G401 (cell line): ENCODE data around the gene WDFY3. TPM values are rescaled to one million over a fixed set of nuclear protein-coding genes. Genes with fewer than 3 reads are reported as not detected.
A peak's percentile ranks its signal among the peaks of the same experiment; 100 is the strongest.
"Not testable (repeated sequence)": the region's sequence is repeated elsewhere in the genome, so short reads cannot be mapped to it uniquely, and the experiment has no call there.

Experiments used
- DNase-seq: peaks from one replicate; pipeline ENCODE4 v3.0.0-alpha.2; 2015; ENCODE audit warnings: low spot score
- in situ Hi-C: cut with HindIII; loops from 2 replicates; pipeline ENCODE4 v1.10.0; 2016; ENCODE audit warnings: low sequenced_read_pairs, mixed read lengths
- total RNA-seq: library from RNA; depleted of rRNA; stranded (reverse); fragments of >200 nt; shearing (Covaris generic); gene quantifications from 2 replicates; pipeline ENCODE4 v1.2.3, GENCODE V29; 2014

WDFY3 gene
- total RNA-seq, 1 experiment from 2014 or later: 38.0 TPM

DNA sequence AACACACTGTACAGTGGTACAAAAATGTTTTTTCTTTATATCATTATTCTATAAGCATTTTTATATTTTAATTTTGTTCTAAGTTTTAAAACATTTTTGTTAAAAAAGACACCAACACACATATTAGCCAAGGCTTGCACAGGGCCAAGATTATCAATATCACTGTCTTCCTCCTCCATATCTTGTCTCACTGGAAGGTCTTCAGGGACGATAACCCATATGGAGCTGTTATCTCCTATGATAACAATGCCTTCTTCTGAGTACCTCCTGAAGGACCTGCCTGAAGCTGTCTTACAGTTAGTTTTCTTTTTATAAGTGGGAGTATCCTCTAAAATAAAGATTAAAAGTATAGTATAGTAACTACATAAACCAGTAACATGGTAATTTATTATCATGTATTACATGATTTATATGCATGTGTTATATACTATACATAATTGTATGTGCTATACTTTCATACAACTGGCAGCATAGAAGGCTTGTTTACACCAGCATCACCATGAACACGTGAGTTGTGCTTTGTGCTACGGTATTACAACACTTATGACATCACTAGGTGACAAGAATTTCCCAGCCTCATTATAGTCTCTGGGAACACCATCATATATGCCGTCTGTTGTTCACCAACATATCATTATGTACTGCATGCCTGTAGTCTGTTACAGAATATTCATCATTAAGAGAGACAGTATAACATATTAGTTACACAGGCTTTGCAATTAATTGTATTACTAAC lies 90.7 kb downstream of the WDFY3 start:
- DNase-seq: no peak
- in situ Hi-C loops: no loop called here

- DNase-seq: no peak
- in situ Hi-C loops: no loop called here
Measured at GRCh38 chr4:84874619-84875018, 91.9 kb downstream of the WDFY3 start.

GRCh38 chr4:84870398-84871163 lies 95.9 kb downstream of the WDFY3 start:
- DNase-seq: no peak
- in situ Hi-C loops: no loop called here

DNA sequence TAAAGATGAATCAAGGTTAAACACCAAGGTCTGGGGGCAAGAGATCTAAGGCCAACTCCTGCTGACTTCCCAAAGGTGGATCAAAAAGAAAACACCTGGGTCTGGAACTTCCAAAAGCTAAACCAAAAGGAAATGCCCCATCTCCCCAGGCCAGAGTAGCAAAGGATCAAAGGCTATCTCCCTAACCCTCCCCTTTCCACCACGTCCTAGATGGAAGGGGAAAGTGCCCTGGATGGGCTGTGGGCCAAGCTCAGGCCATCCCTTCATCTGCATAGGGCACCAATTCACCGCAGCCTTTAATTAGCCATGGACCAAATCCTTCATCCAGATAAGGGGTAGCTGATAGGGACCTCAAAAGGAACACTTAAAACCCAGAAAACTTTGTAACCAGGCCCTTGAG lies 100.2 kb downstream of the WDFY3 start:
- DNase-seq: no peak
- in situ Hi-C loops: no loop called here

GRCh38 chr4:84865600-84865999 lies 100.9 kb downstream of the WDFY3 start:
- in situ Hi-C loops: no loop called here
- no peak for DNase-seq

GRCh38 chr4:84862064-84862463 lies 104.4 kb downstream of the WDFY3 start:
- in situ Hi-C loops: no loop called here

DNA sequence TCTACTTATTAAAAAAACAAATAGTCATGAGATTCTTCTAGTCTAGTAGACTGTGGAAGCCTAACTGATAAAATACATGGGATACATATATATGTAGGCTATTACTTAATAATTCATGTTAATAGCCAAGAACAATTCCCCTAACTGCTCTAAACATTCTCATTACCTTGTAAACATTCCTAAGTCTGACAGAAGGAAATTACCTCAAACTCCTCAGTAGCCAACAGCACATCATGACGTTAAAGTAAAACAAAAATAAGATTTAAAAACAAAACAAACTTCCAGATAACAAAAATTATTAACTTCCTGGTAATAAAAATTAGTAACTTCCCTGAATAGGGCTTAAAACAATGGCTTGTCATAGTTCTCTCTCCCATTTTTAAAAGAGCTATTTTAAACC lies 109.2 kb downstream of the WDFY3 start:
- DNase-seq: no peak
- in situ Hi-C loops: no loop called here

More at GRCh38 chr4:84862064-84862463, 104.4 kb downstream of the WDFY3 start:
- peak; percentile 63 for DNase-seq

DNA sequence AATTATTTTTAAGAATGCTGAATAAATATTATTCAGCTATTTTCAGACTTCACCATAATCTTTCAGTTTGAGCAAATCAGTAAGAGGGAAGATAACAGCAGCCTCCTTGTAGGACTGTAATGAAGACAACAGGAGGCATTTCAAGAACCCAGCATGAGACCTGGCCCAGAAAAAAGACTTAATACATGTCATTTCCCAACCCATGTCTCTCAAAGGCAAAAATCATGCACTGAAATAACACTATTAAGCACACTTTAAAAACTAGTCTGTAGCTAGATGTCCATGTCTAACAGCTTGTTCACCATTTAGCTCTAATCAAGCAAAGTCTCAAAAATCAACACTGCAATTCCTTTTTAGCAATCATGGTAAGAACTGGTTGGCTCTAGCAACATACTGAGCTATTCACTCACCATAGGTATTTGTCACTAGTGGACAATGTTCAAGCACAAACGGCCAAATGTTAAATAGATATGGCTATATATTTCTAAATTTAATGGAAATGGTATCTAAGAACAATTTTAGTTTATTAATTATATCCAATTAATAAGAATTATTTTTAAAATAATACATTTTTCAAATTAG lies 109.9 kb downstream of the WDFY3 start:
- in situ Hi-C loops: no loop called here
- peak; percentile 83 for DNase-seq

GRCh38 chr4:84855774-84856173 lies 110.7 kb downstream of the WDFY3 start:
- peak; percentile 69 for DNase-seq

DNA sequence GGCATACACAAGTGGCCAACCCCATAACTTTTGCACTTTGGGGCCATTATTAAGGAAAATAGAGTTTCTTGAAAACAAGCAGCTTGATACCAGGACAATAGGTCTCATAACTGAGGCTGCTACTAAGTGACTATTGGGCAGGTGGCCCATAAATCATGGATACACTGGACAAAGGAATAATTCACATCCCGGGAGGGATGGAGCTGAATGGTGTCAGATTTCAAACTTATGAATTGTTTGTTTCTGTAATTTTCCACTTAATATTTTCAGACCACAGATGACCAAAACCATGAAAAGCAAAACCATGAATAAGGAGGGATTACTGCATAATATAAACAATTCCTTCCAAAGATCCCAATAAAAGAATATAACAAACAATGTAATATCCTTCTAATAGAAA lies 114.4 kb downstream of the WDFY3 start:
- peak; percentile 41 for DNase-seq
- in situ Hi-C loops: no loop called here

More at GRCh38 chr4:84855774-84856173, 110.7 kb downstream of the WDFY3 start:
- in situ Hi-C loops: no loop called here

DNA sequence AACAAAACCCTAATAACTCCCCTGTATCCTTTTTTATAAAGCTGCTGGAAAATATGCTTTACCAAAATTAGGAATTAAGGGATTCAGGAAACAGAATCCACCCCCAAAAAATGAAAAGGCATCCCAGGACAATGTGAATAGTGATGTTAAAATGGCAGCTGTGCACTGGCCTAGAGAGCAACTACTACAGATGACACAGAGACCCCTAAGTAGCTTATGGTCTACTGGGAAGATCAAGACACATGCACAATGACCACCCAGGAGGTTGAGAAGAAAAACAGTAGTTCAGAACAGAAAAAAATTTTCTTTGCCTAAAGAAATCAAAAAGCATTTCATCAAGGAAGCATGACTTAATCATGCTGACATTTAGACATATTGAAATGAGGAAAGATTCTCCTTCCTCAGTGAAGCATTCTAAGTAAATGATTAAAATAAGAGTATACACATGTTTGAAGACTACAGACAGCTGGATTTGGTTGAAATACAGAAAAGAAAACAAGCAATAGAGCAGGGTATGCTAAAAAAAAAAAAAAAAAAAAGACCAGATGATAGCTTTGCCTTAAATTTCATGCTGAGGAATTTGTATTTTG lies 117.3 kb downstream of the WDFY3 start:
- in situ Hi-C loops: no loop called here
- DNase-seq: no peak

DNA sequence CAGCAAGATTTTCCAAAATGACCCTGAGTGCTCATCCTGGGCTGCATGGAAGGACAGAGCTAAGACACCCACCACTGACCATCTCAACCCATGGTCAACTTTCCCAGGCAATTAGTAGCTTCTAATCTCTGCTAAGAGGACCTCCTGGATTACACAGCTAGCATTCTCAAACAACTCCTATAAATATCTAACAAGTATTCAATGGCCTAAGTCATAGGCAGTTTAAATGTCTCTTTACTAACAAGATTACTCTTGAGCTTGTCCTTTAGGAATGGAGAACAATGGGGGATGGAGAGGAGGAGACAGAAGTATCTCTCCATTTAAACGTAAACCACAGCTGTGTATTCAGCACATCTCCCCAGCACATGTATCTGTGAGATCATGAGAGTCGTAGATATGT lies 118.1 kb downstream of the WDFY3 start:
- in situ Hi-C loops: no loop called here
- no peak for DNase-seq

DNA sequence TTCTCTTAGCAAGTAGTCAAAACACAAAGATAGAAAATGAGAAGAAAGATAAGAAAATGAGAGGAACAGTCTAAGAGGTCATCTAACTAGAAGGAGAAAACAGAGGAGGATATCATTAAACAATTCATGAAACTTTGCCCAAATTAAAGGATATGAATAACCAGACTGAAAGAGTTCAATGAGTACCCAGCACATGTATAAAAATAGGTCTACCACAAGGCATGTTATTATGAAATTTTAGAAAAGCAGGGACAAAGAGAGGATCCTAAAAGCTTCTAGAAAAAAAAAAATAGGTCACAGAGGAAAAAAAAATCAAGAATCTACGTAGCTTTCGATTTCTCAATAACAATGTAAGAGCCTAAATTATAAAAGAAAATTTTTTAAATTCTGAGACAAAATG lies 118.5 kb downstream of the WDFY3 start:
- in situ Hi-C loops: no loop called here
- DNase-seq: no peak

DNA sequence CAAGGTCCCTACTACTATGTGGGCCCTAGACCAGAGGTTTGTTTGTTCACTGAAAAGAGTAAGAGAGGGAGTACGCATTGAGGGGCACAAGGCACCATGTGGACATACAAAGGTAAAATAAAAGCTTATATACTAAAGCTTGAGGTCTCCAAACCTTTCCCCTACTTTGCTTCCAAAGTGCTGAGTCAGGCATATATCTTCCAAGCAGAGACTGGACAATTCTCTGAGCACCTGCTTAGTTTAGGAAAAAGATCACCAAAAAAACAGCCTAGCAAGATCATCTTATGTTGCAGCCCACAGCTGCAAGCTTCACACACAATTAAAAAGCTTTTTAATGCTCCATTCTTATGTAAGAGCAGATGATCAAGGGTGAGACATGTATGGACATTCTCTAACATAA lies 119.5 kb downstream of the WDFY3 start:
- in situ Hi-C loops: no loop called here
- DNase-seq: no peak

DNA sequence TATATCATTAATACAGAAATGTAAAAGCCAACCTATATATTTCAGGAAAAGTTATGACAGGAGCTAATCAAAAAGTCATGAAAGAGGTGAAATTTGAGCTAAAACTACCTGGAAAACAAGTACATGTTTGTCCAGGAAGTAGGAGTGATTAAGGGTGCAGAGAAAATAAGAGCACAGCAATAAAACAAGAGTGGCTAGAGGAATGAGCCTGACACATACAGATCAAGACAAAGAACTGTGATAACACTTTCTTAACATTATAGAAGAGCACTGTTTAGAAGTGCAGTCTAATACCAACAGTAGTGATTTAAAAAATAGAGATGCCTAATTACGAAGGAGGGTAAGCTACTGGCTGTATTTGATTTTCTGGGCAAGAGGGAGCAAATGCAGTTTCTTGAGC lies 125.1 kb downstream of the WDFY3 start:
- in situ Hi-C loops: no loop called here
- no peak for DNase-seq

- no peak for DNase-seq
- in situ Hi-C loops: no loop called here
Measured at GRCh38 chr4:84837751-84838150, 128.7 kb downstream of the WDFY3 start.

DNA sequence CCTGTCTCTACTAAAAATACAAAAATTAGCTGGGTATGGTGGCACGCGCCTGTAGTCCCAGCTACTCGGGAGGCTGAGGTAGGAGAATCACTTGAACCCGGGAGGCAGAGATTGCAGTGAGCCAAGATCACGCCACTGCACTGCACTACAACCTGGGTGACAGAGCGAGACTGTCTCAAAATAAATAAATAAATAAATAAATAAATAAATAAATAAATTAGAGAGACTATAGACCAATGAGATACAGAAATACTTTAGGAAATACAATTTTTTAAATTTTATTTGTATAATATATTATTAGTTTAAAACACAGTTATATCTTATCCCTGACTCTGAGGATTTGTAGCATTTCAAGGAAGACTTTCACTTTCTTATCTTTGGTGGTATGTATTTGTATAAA lies 136.9 kb downstream of the WDFY3 start:
- DNase-seq, in situ Hi-C loops: not testable (repeated sequence)

GRCh38 chr4:84826681-84827080 lies 139.8 kb downstream of the WDFY3 start:
- in situ Hi-C loops: no loop called here

GRCh38 chr4:84825701-84826341 lies 140.7 kb downstream of the WDFY3 start:
- in situ Hi-C loops: no loop called here
- no peak for DNase-seq

More at GRCh38 chr4:84826681-84827080, 139.8 kb downstream of the WDFY3 start:
- peak; percentile 80 for DNase-seq
